Measurements from ENCODE around the gene SEMA6A.
A peak's percentile ranks its signal among the peaks of the same experiment; 100 is the strongest.

SEMA6A gene, protein sequence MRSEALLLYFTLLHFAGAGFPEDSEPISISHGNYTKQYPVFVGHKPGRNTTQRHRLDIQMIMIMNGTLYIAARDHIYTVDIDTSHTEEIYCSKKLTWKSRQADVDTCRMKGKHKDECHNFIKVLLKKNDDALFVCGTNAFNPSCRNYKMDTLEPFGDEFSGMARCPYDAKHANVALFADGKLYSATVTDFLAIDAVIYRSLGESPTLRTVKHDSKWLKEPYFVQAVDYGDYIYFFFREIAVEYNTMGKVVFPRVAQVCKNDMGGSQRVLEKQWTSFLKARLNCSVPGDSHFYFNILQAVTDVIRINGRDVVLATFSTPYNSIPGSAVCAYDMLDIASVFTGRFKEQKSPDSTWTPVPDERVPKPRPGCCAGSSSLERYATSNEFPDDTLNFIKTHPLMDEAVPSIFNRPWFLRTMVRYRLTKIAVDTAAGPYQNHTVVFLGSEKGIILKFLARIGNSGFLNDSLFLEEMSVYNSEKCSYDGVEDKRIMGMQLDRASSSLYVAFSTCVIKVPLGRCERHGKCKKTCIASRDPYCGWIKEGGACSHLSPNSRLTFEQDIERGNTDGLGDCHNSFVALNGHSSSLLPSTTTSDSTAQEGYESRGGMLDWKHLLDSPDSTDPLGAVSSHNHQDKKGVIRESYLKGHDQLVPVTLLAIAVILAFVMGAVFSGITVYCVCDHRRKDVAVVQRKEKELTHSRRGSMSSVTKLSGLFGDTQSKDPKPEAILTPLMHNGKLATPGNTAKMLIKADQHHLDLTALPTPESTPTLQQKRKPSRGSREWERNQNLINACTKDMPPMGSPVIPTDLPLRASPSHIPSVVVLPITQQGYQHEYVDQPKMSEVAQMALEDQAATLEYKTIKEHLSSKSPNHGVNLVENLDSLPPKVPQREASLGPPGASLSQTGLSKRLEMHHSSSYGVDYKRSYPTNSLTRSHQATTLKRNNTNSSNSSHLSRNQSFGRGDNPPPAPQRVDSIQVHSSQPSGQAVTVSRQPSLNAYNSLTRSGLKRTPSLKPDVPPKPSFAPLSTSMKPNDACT

DNA sequence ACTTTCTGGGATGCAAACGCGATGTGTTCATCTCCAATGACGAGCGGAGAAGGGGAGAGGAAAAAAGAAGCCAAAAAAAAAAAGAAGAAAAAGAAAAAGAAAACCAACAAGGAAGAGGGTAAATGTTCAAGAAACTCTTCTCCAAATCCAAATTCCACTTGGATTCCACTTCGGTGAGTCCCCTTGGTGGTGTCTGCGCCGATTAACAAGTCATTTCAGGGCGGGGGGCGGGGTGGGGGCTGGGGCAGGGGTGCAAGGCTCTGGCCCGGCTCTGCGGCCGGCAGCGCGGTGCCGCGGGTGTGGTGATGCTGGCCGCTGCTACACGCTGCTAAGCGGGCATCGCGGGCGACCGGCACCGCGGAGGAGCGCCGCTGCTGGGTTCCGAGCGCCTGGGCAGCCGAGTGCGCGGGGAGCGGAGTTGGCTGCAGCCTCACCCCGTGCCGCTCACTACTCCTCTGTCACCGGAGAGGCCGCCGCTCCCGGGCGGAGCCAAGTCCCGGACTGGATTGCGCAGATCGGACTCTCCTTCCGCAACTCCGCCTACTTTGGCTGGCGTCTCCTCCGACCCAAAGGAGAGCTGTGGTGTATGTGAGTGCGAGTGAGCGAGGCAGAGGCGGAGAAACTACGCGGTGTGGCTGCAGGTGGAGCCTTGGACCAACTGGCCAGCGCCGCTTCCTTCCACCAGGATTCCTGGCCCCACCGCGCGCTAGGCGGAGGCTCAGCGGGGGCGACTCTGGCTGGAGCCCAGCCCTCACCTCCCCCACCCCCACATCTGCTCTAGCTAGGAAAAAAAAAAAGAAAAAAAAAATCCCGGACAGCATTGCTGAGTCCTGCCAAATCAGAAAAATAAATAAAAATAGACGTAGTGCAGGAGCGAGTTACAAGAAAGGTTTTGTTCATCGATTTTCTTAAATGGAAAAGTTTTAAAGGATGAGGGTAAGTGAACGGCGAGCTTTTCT is at the start of gene SEMA6A:
Gene SEMA6A (minus strand): TSS at position 457 of the 959 bp plus-strand sequence. CDS start 69,879 bp downstream, outside the sequence.
- peak; percentile 62 to 64 for ATAC-seq

DNA sequence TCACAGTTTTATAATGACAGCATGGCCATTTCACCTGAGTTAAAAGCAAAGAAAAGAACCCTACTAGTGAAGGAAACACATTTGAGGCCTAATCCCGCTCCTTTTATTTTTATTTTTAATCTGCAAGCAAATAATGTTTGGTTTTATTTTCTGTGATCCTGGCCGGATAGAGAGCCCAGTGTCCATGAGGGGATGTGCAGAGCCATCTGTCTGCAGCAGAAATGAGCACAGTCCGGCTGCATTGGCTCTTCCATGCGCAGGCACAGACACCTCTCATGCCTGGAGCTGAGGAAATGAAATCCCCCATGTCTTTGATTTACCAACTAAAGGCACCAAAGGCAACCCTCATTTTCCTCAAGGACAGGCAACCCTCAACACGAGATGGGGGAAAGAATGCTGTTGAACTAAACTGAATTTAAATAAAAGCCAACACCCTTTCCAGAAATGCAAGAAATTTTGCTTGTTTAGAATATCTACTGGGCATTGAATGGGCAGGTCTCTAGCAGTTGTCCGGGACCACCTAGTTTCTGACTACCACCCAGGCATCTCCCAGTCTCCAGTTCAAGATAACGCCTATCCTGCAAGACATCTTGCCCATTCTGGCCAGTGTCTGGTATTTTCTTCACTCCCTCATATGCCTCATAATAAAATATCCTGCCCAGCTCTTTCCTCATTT is 47.9 kb upstream of the SEMA6A start:
- ATAC-seq = no peak

DNA sequence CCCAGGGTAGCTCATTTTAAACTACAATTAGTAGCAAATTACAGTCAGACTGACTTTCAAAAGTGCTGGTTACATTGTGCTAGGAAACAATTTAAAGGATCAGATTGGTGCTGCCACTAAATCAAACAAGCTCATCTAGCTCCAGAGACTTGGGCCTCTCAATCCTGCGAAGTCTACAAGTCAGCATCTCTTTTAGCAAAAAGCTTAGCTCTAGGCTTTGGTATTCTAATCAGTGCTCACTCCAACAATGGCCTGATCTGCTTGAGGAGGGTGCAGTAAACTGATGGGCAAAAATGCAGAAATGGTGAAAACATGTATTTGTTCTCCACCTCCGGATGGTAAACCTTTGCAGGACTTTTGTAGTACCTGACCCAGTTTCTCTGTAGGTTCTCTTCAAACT is 47.0 kb upstream of the SEMA6A start:
- no peak for ATAC-seq

DNA sequence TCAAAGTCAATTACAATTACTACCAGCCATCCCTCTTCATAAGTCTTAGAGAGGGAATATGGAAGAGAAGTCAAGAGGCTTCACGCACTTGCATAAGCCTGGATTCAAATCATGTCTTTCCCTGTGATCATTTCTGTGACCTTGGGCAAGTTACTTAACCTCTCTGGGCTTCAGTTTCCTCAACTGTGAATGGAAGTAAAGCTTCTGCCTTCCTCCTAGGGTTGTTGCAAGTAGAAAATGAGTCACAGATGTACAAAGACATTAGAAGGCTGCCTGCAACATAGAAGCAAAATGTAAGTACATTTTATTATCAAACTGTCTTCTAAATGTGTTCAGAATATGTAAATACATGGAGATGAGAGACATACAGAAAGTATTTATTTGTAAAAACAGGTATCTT is 42.3 kb upstream of the SEMA6A start:
- no peak for ATAC-seq

DNA sequence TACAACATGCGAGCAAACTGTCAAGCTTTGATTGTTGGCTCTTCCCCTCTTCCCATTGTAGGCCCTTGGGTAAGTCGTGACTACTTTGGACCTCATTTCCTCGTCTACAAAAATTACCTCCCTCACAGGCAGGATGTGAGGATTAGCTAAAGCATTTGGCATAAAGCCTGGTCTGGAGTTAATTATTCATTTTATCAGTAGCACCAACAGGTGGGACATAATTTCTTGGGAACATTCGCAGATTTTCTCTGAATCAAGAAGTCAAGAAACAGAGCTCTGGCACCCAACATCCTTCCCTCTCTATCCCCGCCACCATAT is 39.9 kb upstream of the SEMA6A start:
- ATAC-seq = no peak

DNA sequence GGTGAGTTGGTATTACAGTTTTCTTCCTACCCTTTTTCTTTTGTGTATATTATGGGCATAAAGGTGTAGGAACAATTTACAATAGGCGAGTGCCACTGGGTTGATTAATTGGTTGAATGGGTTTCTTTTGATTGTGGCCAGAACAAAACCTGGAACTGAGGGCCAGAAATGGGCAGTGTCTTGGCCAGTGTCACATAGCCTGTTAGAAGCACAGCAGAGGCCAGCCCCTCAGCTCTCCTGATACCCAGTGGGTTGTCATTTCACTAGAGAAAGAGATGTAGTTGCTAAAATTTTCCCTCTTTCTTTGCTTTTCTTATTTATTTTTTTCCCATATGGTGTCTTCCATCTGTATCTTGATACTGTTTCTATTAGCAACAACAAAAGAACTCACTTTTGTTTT is 38.8 kb upstream of the SEMA6A start:
- no peak for ATAC-seq

DNA sequence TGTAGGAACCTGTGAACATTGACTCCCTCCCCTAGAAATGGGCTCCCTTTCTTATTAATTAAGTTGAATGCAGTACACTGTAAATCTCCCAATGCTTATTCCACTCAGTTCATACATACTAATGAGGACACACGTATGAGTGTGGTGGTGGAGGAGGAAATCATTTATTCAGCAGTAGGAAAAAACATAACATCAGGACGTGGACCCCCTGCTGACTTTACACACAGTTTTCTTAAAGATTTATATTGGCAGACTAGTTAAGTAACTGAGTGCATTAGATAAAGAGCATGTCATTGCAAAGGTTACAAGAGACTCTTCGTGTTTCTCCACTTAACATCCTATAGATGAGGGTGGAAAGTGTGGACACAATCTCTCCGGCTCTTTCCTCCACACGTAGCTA is 37.8 kb upstream of the SEMA6A start:
- no peak for ATAC-seq

DNA sequence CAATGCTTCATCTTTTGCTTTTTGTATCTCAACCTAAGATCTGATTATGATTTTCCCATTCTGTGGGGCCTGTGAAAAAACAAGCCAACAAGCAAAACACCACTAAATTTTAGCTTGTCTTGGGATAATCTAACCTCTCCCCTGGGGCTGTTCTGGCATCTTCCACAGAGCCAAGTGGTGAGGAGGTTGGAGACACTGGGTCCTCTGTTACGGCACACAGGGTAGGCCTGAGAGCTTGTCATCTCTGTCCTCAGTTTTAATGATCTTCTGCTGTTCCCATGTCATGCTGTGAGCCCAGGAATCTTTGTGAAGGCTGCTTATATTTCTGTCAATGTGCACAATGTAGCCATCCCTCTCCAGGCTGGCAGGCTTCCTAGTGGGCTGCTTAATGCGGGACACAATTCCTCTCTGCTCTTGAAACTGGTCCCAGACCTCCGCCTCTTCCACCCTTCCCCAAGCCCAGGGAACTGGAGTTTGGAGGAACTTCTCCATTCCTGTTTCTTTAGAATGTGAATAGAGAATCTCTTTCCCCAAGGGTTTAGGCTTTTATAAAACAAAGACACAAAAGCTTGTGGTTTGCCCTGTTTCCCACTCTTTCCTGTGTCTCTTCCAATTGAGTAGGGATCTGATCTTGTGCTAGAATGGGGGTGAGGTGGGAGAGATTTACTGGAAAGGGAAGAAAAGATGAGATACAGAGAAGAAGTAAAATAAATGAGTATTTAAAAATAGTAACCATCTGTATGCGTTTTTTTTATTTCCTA is 30.9 kb upstream of the SEMA6A start:
- ATAC-seq = no peak

DNA sequence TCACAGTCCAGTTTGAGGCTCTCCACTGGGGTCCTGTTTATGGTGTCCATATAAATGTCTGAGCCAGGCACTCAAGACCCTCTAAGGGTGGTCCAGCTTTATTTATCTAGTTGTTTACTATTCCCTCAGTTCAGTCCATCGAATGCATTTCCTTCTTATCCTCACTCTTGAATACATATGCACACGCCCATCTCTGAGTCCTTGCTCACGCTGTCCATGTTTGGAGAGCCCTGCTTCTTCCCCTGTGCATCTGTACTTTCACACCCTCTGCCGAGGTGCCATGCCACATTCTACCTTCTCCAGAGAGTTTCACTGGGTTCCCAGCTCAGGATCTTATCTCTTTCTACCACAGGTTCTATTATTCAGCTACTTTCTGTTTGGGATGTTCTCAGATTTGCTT is 30.2 kb upstream of the SEMA6A start:
- no peak for ATAC-seq

DNA sequence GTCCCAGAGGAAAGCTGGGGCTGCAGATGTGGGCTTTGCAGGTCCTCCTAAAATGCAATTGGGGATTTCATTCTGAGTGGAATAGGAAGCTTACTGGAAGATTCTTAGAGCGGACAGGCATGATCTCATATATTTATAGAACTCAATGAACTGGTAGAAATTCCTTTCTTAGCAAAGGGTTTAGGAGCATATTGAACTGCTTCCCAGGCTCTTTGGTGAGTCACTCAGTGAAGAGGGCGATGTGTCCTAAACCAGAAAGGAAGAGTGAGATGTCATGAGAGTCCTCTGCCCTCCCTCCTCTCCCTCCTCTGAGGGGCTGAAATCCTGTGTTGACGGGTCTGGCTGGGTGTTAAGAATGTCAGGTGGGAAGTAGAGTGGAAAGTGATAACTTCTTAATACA is 26.3 kb upstream of the SEMA6A start:
- ATAC-seq = no peak

DNA sequence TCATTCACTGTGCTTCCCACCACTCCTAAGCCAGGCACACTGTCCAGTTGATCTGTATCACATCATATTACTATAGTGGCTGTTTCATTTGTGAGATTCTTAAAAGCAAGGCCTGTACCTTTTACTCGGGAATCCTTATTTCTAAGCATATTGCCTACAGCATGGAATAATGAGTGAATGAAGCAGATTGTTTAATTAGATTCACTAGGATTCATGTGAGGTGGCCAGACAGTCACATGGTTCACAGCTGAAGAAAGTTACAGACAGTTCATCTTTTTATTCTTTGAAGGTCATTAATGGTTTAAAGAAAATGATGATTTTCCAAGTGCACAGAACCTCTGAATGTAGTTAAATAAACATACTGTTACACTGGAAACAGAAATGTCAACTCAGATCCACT is 24.3 kb upstream of the SEMA6A start:
- no peak for ATAC-seq

DNA sequence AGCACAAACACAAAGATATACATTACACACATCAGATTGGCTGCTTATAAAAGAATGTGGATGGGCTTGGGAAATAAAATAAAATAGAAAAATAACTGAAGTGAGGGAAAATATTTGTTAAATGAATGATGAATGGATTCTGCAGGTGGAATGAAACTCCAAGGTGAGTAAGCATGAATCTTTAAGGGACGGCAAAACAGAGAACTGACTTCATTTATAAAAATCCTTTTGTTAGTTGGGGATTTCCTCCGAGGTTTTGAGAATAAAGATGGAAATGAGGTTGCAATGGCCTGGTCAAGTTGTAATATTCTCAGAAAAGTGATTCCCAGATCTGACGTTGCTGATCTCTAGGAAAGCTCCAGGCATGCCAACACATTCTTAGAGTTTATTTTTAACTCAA is 20.9 kb upstream of the SEMA6A start:
- no peak for ATAC-seq

DNA sequence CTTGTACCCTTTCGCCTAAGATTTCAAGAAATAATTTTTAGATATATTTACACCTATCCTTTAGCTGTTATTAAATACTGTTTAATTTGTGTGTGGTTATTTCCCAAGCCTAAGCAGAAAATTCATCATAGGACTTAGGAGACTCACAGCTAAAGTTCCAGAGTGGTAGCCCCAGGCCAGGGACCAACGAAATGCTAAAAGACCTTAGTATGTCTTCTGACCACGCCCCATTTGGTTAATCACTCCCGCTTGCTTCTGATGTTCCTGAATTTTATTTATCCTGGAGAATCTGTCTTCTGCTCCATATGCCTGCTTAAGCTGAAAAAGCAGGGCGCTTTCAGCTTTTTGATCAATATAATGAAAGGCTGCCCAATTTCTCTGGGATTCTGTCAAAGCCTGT is 18.7 kb upstream of the SEMA6A start:
- no peak for ATAC-seq

DNA sequence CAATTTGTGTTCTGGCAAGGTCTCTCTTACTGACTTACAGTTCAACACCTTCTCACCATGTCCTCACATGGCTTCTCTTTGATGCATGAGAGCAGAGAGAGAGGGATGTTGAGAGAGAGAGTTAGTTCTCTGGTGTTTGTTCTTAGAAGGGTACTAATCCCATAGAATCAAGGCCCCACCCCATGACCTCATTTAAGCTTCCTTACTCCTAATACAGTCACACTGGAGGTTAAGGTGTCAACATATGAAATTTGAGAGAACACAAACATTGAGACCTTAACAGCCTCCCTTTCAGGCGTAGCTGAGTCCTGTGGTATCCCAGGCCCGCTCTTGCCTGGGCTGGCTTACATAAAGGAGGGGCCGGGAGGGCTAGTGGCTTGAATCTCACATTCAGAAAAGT is 10.6 kb upstream of the SEMA6A start:
- no peak for ATAC-seq

DNA sequence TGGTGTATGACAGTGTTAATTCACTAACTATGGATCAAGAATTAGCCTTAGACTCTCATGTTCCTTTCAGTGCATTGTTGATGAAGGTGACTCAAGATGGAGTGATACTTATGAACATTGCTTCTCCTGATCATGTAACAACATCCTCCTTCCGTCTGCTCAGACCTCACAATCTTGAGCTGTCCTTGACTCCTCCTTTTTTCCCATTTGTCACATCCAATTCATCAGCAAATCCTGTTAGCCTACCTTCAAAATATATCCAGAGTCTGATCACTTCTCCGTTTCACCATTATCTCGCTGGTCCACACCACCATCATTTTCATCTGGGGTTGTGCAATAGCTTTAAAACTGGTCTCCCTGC is 9.2 kb upstream of the SEMA6A start:
- ATAC-seq = no peak

DNA sequence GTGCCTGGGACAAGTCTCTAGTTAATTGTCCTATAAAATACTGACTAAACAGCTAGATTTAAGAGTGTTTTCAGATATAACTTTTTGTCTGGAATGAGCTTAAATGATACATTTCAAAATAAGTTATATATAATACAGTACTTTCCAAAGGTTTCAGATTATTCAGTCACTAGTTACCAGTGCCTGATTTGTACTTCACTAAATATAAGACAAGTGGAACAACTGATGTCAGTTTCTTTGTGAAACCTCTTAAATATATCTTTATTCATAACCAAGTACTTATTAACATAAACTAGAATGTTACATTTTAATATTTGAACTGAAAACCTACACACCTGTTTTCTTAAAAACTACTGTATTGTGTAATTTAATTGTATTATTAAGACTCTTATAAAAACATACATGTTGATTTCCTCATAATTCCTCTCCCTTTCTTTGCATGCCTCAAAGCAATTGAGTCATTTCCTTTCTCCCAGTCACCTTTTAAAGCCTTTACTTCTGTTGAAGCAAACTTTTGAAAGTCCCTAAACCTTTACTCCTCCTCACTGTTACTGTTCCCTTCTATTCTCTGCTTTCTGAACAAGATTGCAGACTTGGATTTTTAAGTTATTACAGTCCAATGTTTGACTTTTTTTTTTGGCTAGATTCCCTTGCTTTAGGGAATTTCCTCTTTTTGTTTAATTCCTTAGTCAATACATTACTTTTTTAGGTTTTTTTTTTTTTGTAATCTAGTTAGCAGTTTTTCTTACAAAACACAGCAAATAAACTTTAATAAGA is 8.7 kb upstream of the SEMA6A start:
- ATAC-seq = no peak

DNA sequence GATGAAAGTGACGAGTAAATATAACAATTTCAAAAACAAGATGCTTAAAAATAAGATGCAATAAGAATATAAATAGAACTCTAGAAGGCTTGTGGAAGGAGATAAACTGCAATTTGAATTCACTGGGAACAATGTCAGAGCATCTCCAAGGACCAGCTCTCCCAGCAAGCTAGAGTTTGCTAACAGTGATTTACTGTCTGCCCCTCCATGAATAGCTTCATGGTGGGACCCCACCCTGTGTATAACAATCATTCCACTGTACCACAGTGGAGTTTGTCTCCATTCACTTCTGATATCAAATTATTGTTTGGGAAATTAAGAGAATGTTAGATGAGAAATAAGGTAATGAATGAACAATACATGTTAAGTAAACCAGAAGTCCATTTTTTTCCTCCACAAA is 7.3 kb upstream of the SEMA6A start:
- no peak for ATAC-seq

DNA sequence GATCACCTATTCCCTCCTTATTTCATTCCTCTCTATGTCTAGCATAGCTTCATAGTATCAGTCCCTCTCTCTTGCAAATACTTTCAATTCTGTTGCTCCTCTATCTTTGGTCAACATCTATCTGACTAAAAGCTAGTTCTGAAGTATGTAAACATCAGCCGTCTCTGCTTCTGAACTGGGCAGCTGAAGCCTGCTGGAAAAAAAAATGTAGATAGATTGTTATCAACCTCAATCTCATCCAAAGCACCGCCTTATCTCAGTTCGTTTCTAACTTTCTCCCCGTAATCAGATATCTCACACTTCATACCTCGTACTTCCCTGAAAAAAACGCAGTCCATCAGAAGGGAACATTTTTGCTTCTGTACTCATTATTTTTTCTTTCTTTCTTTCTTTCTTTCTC is 4.5 kb upstream of the SEMA6A start:
- ATAC-seq = no peak

DNA sequence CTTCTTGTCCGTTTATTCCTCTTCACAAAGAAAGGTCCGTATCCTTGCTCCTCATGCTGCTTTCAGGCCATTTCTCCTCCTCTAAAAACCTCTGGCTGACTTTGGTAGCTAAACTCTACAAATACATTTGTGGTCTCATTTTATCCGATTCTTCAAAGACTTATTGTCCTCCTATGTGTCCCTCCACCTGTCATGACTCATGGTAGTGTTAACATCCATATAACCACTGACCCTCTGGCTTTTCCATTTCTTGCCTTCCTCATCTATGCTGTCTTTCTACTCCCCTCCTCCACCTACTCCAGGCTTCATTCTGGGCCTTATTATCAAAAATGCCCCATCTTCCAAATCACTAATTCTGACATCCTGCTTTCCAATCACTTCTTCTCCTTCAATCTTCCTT is 4.1 kb upstream of the SEMA6A start:
- ATAC-seq = no peak

DNA sequence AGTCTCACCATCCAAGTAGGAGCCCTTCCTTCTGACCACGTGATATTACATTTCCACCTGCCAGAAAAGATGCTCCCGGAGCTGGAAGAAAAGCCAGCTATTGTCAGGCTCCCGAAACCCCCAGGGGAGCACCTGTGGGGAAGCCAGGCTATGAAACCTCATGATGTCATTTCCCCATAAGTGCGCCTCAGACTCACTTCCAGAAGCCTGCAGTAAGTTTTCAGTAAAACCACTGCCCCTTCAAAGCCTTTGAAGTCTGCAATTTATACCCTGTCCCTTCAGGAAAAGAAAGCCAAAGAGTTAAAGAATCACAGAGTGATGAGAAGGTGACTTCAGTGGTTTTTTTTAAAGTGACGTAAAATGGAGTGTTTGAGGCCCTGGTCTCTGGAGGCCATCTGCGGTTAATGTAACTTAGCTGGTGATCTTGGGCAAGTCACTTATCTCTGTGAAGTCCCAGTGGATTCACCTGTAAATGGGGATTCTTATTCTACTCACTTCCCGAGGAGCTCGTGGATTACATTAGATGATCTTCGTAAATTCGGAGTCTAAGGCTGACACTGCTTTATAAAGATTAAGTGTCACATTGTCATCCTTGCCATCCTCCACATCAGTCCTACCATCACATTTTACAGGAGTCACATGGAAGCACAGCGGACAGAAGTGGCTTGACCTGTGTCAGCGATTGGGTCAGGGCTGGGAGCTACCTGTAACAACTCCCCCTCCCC is 2.6 kb upstream of the SEMA6A start:
- ATAC-seq = no peak
